ENCODE results near the gene RTN4RL2. TPM values are rescaled to one million over a fixed set of nuclear protein-coding genes. Genes with fewer than 3 reads are reported as not detected.

The RTN4RL2 gene
- total RNA-seq, 6 donors from 2014 or later, result 1.1 to 4.1 (median 2.0) TPM; not detected in 1

- no peaks in the 10 kb centered on the region for H3K27me3 ChIP-seq
- DNase-seq, result peak; percentile 69 to 92
- H3K9me3 ChIP-seq, result no peaks in the 10 kb centered on the region
- H3K36me3 ChIP-seq, result no peaks in the 10 kb centered on the region
- H3K4me1 ChIP-seq, result peaks cover 11 to 27% (median 16%) of the 10 kb centered on the region in 4 donors
- 0 to 1% methylated on average over 30 to 53 of the region's 57 CpGs for WGBS, 2 donors
- peak overlapping the region; percentile 20 to 77 (median 72) for H3K27ac ChIP-seq
- TF ChIP-seq POLR2A (IDR thresholded peaks at IDR 0.05) (peak in 1 of 4 donors; percentile 10), POLR2AphosphoS5 (IDR thresholded peaks at IDR 0.05) (no peak), EP300 (IDR thresholded peaks at IDR 0.05) (no peak)
- ATAC-seq (ENCODE audit: low FRiP score in 2 of 2), result peak; percentile 50 to 81
- H3K4me3 ChIP-seq, result peak overlapping the region; percentile 65 to 89 (median 80)
These were observed 54.4 kb downstream of the RTN4RL2 start for GRCh38 chr11:57514538-57515331.

DNA sequence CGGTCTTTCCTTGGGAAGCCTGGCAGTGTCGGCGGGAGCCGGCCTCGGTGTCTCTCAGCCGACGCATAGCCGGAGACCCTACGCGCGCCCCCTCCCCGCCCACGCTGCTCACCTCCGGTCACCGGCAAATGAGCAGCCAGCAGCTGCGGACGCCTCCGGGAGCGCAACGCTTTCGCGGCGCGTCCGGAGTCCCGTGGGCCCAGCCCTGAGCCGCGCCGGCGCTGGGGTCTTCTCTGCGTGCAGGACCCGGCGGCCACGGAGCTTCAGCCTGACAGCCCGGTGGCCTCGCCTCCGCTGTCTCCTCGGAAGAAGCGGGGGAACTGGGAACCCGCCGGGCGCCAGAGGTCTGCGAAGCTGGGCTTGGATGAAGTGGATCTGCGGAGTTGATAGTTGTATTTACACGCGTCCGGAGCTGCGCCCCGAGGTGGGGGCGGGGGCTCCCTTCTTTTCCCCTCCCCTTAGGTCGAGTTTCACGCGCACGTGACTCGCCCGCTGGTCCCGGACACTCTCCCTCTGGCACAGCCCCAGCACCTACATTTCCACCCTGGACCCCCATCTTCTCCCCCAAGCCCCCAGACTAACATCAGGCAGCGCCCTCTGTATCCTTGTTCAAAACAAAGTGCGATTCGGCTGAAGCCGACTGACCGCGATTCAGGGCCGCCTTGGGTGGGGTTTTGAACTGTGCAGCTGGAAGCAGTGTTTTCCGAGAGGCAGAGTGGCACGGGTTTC lies 55.2 kb downstream of the RTN4RL2 start, which contains the start of gene SLC43A1:
Gene SLC43A1, minus strand, starts transcription at position 371 of the 729 bp plus-strand sequence. CDS start 1,591 bp downstream, outside the sequence.
- H3K27ac ChIP-seq, result peak within 1 kb of the TSS; percentile 20 to 77 (median 72)
- no peaks in the 10 kb centered on the region for H3K27me3 ChIP-seq
- no peaks in the 10 kb centered on the region for H3K36me3 ChIP-seq
- peak within 1 kb of the TSS; percentile 65 to 89 (median 80) for H3K4me3 ChIP-seq
- ATAC-seq (ENCODE audit: low FRiP score in 2 of 2) (peak; percentile 54 to 84), DNase-seq (peak; percentile 58 to 89)
- TF ChIP-seq EP300 (IDR thresholded peaks at IDR 0.05) (no peak), CTCF (IDR thresholded peaks at IDR 0.05) (no peak), POLR2AphosphoS5 (IDR thresholded peaks at IDR 0.05) (no peak), POLR2A (IDR thresholded peaks at IDR 0.05) (no peak)
- H3K9me3 ChIP-seq, result no peaks in the 10 kb centered on the region
- peaks cover 11 to 27% (median 16%) of the 10 kb centered on the region in 4 donors for H3K4me1 ChIP-seq
- WGBS, 2 donors, result 0% methylated on average over 13 to 61 of the region's 66 CpGs

- Histone ChIP-seq H3K4me1 (peaks cover 11 to 27% (median 16%) of the 10 kb centered on the region in 4 donors), H3K27me3 (no peaks in the 10 kb centered on the region), H3K9me3 (no peaks in the 10 kb centered on the region), H3K27ac (peak overlapping the region in 3 of 4 donors; percentile 71 to 77 (median 73)), H3K36me3 (no peaks in the 10 kb centered on the region), H3K4me3 (peak overlapping the region; percentile 65 to 89 (median 80))
- ATAC-seq (ENCODE audit: low FRiP score in 2 of 2) (no peak), DNase-seq (no peak)
- WGBS, 2 donors, result 17 to 26% methylated on average over 5 of the region's 5 CpGs
- TF ChIP-seq POLR2AphosphoS5 (IDR thresholded peaks at IDR 0.05) (no peak), POLR2A (IDR thresholded peaks at IDR 0.05) (no peak), EP300 (IDR thresholded peaks at IDR 0.05) (no peak), CTCF (IDR thresholded peaks at IDR 0.05) (no peak)
These were observed 55.7 kb downstream of the RTN4RL2 start for GRCh38 chr11:57516061-57516443.

DNA sequence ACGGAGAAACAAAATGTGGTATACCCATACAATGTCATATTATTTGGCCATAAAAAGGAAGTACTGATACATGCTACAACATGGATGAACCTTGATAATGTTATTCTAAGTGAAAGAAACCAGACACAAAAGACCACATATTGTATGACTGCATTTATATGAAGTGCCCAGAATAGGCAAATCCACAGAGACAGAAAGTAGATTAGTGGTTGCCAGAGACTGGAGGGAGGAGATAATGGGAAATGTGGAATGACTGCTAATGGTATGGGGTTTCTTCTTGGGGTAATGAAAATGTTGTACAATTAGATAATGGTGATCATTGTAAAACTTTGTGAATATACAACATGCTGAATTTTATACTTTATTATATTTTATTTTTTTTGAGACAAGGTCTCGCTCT lies 60.8 kb downstream of the RTN4RL2 start:
- H3K27me3 ChIP-seq, result no peaks in the 10 kb centered on the region

More for the DNA sequence above, 60.8 kb downstream of the RTN4RL2 start:
- H3K4me1 ChIP-seq, result peaks cover 1 to 2% (median 2%) of the 10 kb centered on the region in 4 donors
- TF ChIP-seq EP300 (IDR thresholded peaks at IDR 0.05) (no peak), POLR2A (IDR thresholded peaks at IDR 0.05) (no peak), POLR2AphosphoS5 (IDR thresholded peaks at IDR 0.05) (no peak), CTCF (IDR thresholded peaks at IDR 0.05) (no peak)
- H3K4me3 ChIP-seq, result no peak overlapping the region
- ATAC-seq (ENCODE audit: low FRiP score in 2 of 2), result no peak
- 90 to 98% methylated on average over 2 of the region's 2 CpGs for WGBS, 2 donors
- H3K36me3 ChIP-seq, result no peaks in the 10 kb centered on the region
- no peak for DNase-seq
- H3K27ac ChIP-seq, result no peak overlapping the region
- H3K9me3 ChIP-seq, result no peaks in the 10 kb centered on the region

Measured in upper lobe of left lung (tissue), 6 donors.